Gastroesophageal sphincter (tissue), 4 donors: Measurements from ENCODE around the gene SPEG. TPM values are rescaled to one million over a fixed set of nuclear protein-coding genes. Genes with fewer than 3 reads are reported as not detected.

ENCODE experiments used
- ATAC-seq: fragments of 150-250 bp; one replicate; pipeline ENCODE4 v1.9.1; 2016; ENCODE audit warnings: mild to moderate bottlenecking, moderate library complexity
- H3K27ac ChIP-seq, 4 donors: fragments of 200-600 bp; sonication (generic) in 3 of 4; 1 replicate in 3 of 4; 2 replicates in 1 of 4; pipeline ENCODE4 v1.5.1; 2016 to 2019
- H3K27me3 ChIP-seq: fragments of 200-600 bp; sonication (generic); one replicate; pipeline ENCODE4 v1.5.1; 2019
- H3K36me3 ChIP-seq, 2 donors: fragments of 200-600 bp; sonication (generic); one replicate each; pipeline ENCODE4 v1.5.1; 2019; ENCODE audit warnings: control low read depth in 1 of 2
- H3K4me1 ChIP-seq, 3 donors: fragments of 200-600 bp; sonication (generic); 1 replicate in 2 of 3; 2 replicates in 1 of 3; pipeline ENCODE4 v1.5.1; 2016 to 2019; ENCODE audit warnings: control low read depth in 2 of 3
- H3K4me3 ChIP-seq, 2 donors: fragments of 200-600 bp; sonication (generic); one replicate each; pipeline ENCODE4 v1.5.1; 2019; ENCODE audit warnings: mild to moderate bottlenecking in 1 of 2, moderate library complexity in 1 of 2
- H3K9me3 ChIP-seq, 3 donors: fragments of 200-600 bp; sonication (generic); one replicate each; pipeline ENCODE4 v1.5.1; 2017 to 2019; ENCODE audit warnings: control low read depth in 2 of 3
- EP300 ChIP-seq: sonication (generic); formaldehyde crosslinking; IDR thresholded peaks from one replicate; pipeline ENCODE4 v1.6.1; 2017; ENCODE audit warnings: antibody characterized with exemption, mild to moderate bottlenecking
- POLR2A ChIP-seq, 2 donors: fragments of 450-650 bp; IDR thresholded peaks; one replicate each; pipeline ENCODE4 v1.6.1; 2017; ENCODE audit warnings: antibody characterized with exemption in 2 of 2, mild to moderate bottlenecking in 2 of 2, moderate library complexity in 1 of 2
- POLR2AphosphoS5 ChIP-seq: sonication (generic); formaldehyde crosslinking; IDR thresholded peaks from one replicate; pipeline ENCODE4 v1.6.1; 2017; ENCODE audit warnings: antibody characterized with exemption
- WGBS, 2 donors: methylation state at CpG; one replicate each; pipeline ENCODE4 v1.1.5; 2018; ENCODE audit warnings: low coverage in 1 of 2; 5-methylcytosine and 5-hydroxymethylcytosine counted together
- total RNA-seq, 4 donors: library from RNA; depleted of rRNA; stranded (reverse); fragments of >200 nt; gene quantifications; one replicate each; pipeline ENCODE4 v1.1.0, GENCODE V29; 2016
- TF ChIP-seq, protein P1 (sequence below), 4 experiments: fragments of 200-600 bp in 2 of 4; fragments of 450-650 bp in 2 of 4; sonication (generic) in 1 of 4; IDR thresholded peaks; one replicate each; pipeline ENCODE4 v1.5.1; 2017 to 2019; ENCODE audit warnings: antibody characterized with exemption in 4 of 4, mild to moderate bottlenecking in 2 of 4, moderate library complexity in 2 of 4

Gene SPEG
- total RNA-seq, 4 donors from 2014 or later: 90.2 to 307 (median 214) TPM

DNA sequence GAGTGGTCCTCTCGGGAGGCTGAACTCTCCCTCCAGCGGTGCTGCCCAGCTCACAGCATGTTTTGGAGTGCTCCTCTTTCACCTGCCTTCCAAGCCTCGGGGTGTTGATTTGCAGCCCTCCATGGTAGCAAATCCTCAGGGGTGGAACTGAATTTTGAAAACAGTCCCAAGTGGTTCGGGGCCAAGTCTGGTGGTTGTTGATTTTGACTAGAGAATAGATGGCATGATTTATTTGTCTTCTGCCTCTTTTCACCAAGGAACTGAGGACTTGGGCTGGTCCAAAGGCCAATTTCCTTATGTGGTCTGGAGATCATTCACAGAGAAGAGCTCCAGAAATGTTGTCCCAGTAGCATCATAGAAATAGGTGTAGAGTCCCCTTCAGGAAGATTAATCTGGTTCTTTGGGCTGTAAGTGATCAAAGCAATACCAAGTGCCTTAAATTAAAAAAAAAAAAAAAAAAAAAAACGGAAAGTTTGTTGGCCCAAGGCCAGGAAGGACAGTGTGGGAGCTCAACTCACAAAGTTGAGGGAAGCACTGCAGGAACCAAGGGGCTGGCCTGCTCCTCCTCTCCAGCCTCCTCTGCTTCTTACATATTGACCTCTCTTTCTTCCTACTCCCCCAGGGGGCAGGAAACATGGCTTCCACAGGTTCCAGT, 18.9 kb upstream of the SPEG start:
- peaks cover 0 to 4% (median 0%) of the 10 kb centered on the region in 3 donors for H3K9me3 ChIP-seq
- H3K4me3 ChIP-seq: no peak overlapping the region
- TF ChIP-seq POLR2A (IDR thresholded peaks at IDR 0.05): no peak
- no peak for TF ChIP-seq EP300
- TF ChIP-seq, protein P1, sequence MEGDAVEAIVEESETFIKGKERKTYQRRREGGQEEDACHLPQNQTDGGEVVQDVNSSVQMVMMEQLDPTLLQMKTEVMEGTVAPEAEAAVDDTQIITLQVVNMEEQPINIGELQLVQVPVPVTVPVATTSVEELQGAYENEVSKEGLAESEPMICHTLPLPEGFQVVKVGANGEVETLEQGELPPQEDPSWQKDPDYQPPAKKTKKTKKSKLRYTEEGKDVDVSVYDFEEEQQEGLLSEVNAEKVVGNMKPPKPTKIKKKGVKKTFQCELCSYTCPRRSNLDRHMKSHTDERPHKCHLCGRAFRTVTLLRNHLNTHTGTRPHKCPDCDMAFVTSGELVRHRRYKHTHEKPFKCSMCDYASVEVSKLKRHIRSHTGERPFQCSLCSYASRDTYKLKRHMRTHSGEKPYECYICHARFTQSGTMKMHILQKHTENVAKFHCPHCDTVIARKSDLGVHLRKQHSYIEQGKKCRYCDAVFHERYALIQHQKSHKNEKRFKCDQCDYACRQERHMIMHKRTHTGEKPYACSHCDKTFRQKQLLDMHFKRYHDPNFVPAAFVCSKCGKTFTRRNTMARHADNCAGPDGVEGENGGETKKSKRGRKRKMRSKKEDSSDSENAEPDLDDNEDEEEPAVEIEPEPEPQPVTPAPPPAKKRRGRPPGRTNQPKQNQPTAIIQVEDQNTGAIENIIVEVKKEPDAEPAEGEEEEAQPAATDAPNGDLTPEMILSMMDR (IDR thresholded peaks at IDR 0.05): no peak
- TF ChIP-seq POLR2AphosphoS5: no peak
- no peak for ATAC-seq
- peaks cover 22% of the 10 kb centered on the region for H3K27me3 ChIP-seq
- 14 to 28% methylated on average over 4 to 5 of the region's 5 CpGs for WGBS, 2 donors
- H3K27ac ChIP-seq: peak overlapping the region; percentile 87 to 97 (median 94)
- H3K36me3 ChIP-seq: peaks cover 0 to 10% of the 10 kb centered on the region in 2 donors
- peaks cover 0 to 39% (median 5%) of the 10 kb centered on the region in 3 donors for H3K4me1 ChIP-seq

DNA sequence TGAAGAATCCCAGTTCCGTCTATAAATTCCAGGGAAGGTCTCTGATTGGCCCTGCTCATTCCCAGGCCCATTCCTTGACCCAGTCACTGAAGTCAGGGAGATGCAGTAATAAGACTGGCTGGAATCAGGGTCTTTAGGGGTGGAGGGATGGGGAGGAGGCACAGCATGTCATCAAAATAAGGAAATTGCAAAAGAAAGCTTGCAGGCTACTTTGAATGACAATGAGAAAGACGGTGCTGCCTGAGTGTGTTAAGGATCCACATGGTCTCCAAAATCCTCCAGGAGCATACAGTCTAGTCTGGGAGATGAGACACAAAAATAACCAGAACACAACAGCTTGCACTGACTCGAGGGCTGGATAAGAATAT, 18.4 kb upstream of the SPEG start:
- no peak overlapping the region for H3K4me3 ChIP-seq
- WGBS, 2 donors: 15 to 19% methylated on average over 2 to 3 of the region's 3 CpGs
- TF ChIP-seq, protein P1 (IDR thresholded peaks at IDR 0.05): no peak
- TF ChIP-seq POLR2AphosphoS5 (no peak), EP300 (no peak), POLR2A (IDR thresholded peaks at IDR 0.05) (no peak)
- peaks cover 0 to 4% (median 0%) of the 10 kb centered on the region in 3 donors for H3K9me3 ChIP-seq
- H3K27ac ChIP-seq: peak overlapping the region; percentile 87 to 97 (median 94)
- peaks cover 0 to 15% of the 10 kb centered on the region in 2 donors for H3K36me3 ChIP-seq
- peaks cover 0 to 39% (median 5%) of the 10 kb centered on the region in 3 donors for H3K4me1 ChIP-seq
- peaks cover 22% of the 10 kb centered on the region for H3K27me3 ChIP-seq
- ATAC-seq: no peak

DNA sequence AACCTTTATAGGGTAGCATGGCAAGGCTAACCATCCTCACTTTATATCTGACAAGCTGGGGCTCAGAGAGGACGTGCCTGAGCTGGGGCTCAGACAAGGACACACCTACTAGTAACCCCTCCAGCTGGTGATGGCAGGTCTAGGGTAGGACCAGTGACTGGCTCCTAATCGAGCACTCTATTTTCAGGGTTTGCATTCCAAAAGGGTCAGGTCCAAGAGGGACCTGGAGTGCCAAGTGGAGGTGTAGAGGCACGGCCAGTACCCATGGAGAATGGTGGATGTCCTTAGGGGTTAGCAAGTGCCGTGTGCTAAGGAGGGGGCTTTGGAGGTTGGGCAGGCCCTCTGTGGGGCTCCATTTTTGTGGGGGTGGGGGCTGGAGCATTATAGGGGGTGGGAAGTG, 17.7 kb upstream of the SPEG start:
- Histone ChIP-seq H3K4me1 (peaks cover 0 to 39% (median 5%) of the 10 kb centered on the region in 3 donors), H3K4me3 (peak overlapping the region in 1 of 2 donors; percentile 63), H3K27me3 (peaks cover 22% of the 10 kb centered on the region), H3K9me3 (no peaks in the 10 kb centered on the region), H3K36me3 (peaks cover 0 to 22% of the 10 kb centered on the region in 2 donors), H3K27ac (peak overlapping the region; percentile 87 to 97 (median 94))
- ATAC-seq: no peak
- WGBS, 2 donors: no CpG with 5 or more reads among the region's 4 CpGs
- TF ChIP-seq POLR2AphosphoS5: no peak
- TF ChIP-seq EP300: no peak
- no peak for TF ChIP-seq POLR2A (IDR thresholded peaks at IDR 0.05)
- TF ChIP-seq, protein P1 (IDR thresholded peaks at IDR 0.05): no peak

DNA sequence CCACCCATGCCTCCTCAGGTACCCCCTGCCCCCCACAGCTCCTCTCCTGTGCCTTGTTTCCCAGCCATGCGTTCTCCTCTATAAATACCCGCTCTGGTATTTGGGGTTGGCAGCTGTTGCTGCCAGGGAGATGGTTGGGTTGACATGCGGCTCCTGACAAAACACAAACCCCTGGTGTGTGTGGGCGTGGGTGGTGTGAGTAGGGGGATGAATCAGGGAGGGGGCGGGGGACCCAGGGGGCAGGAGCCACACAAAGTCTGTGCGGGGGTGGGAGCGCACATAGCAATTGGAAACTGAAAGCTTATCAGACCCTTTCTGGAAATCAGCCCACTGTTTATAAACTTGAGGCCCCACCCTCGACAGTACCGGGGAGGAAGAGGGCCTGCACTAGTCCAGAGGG, 17.3 kb upstream of the SPEG start:
- Histone ChIP-seq H3K4me1 (peaks cover 0 to 39% (median 5%) of the 10 kb centered on the region in 3 donors), H3K36me3 (peaks cover 0 to 24% of the 10 kb centered on the region in 2 donors), H3K27me3 (peaks cover 22% of the 10 kb centered on the region), H3K27ac (peak overlapping the region; percentile 87 to 97 (median 94)), H3K4me3 (peak overlapping the region in 1 of 2 donors; percentile 63), H3K9me3 (no peaks in the 10 kb centered on the region)
- 52% methylated on average over 3 of the region's 9 CpGs; no CpG with 5 or more reads in 1 of the 2 donors for WGBS, 2 donors
- ATAC-seq: peak; percentile 23
- TF ChIP-seq, protein P1 (IDR thresholded peaks at IDR 0.05): no peak
- peak; percentile 82 for TF ChIP-seq POLR2AphosphoS5
